ENCODE data around the gene CHD3. TPM values are rescaled to one million over a fixed set of nuclear protein-coding genes. Genes with fewer than 3 reads are reported as not detected.
A peak's percentile ranks its signal among the peaks of the same experiment; 100 is the strongest.

CHD3 gene
- 276 TPM for total RNA-seq

- FAIRE-seq: no peak
- DNase-seq (ENCODE audit: low spot score in 2 of 2): no peak
Observed at GRCh38 chr17:7888184-7888920, at the start of gene CHD3. CHD3 (plus strand) TSS chr17:7888789; CDS start chr17:7889001, 212 bp downstream.

GRCh38 chr17:7839190-7839875 is 49.3 kb upstream of the CHD3 start:
- no peak for FAIRE-seq

DNA sequence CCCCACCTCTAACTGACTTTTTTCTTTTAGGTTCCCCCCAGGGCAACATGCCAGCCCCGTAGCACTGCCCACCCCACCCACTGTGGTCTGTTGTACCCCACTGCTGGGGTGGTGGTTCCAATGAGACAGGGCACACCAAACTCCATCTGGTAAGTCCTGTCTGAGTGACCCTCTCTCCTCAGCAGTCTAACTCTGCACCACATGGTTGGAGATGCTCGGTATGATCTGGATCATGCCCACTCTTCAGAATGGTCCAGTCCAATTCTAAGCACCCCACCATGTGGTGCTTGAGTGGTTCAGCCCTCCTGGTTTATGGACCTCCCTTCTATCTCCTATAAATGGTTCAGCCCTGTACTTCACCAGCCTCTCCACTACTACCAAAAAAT is 48.7 kb upstream of the CHD3 start:
- no peak for FAIRE-seq
- no peak for DNase-seq (ENCODE audit: low spot score in 2 of 2)

More at GRCh38 chr17:7839190-7839875, 49.3 kb upstream of the CHD3 start:
- no peak for DNase-seq (ENCODE audit: low spot score in 2 of 2)

- FAIRE-seq: no peak
- DNase-seq (ENCODE audit: low spot score in 2 of 2): no peak
Observed at GRCh38 chr17:7840441-7840840, 48.1 kb upstream of the CHD3 start.

DNA sequence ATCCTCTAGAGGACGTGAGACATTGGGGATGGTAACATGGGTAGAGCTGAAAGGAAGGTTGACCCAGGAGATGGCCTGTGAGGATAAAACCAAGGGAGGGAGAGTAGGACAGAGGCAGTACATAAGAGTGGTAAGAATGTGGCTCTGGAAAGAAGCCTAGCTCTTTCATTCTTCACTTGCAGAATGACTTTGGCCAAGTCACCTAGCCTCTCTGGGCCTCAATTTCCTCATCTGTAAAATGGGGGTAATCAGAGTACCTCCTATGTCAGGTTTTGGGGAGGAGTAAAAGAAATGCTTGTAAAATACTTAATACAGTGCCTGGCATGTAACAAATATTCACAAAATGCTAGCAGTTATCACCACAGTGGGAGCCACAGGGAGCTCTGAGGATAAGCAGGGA is 47.7 kb upstream of the CHD3 start:
- DNase-seq (ENCODE audit: low spot score in 2 of 2) (no peak), FAIRE-seq (no peak)

DNA sequence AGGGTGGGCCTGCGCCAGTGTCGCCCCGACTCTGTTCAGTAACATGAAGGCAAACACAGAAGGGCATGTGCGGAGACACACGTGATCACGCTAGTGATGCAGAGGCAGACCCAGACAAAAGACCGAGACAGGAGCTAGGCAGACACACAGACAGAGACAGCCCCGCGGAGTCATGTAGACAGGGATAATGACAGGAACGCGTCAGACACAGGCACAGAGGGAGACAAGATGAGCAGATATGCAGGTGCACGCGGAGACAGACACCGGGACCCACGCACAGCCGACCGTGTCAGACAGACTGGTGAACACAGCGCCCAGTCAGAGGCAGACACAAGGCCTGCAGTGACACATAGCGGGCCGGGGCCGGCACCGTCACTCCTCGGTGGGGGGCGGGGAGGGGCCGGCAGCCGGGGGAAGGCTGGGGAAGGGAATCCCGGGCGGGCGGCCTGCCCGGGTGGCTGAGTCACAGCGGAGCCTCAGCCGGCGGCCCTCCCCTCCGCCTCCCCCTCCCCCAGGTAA is 47.1 kb upstream of the CHD3 start:
- DNase-seq (ENCODE audit: low spot score in 2 of 2) (peak; percentile 86 to 88), FAIRE-seq (no peak)

DNA sequence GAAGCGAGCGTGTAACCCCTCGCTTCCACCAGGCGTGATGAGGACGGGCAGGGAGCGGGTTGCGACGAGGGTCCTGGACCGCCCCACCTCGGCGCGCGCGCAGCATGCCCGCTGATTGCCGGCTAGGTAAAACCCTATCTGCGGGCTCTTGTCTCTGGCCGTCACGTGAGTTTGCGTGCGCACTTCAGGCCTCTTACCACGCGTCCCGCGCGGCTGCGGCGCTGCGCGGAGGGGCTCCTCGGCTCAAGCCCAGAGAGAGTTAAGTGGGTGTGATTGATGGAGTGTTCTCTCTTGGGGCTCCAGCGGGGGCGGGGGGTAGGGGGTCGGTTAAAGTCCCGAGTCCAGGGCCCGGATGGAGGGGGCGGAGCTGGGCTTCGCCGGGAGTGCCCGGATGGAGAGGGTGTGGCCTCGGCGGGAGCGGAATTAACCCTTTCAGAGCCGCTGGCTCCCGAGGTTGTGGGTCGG is 46.6 kb upstream of the CHD3 start:
- no peak for FAIRE-seq
- peak; percentile 77 to 92 for DNase-seq (ENCODE audit: low spot score in 2 of 2)

GRCh38 chr17:7842380-7843256 is 46.0 kb upstream of the CHD3 start:
- DNase-seq (ENCODE audit: low spot score in 2 of 2) (peak in 1 of 2 donors; percentile 77), FAIRE-seq (no peak)

- DNase-seq (ENCODE audit: low spot score in 2 of 2) (no peak), FAIRE-seq (no peak)
Observed at GRCh38 chr17:7843257-7843535, 45.4 kb upstream of the CHD3 start.

DNA sequence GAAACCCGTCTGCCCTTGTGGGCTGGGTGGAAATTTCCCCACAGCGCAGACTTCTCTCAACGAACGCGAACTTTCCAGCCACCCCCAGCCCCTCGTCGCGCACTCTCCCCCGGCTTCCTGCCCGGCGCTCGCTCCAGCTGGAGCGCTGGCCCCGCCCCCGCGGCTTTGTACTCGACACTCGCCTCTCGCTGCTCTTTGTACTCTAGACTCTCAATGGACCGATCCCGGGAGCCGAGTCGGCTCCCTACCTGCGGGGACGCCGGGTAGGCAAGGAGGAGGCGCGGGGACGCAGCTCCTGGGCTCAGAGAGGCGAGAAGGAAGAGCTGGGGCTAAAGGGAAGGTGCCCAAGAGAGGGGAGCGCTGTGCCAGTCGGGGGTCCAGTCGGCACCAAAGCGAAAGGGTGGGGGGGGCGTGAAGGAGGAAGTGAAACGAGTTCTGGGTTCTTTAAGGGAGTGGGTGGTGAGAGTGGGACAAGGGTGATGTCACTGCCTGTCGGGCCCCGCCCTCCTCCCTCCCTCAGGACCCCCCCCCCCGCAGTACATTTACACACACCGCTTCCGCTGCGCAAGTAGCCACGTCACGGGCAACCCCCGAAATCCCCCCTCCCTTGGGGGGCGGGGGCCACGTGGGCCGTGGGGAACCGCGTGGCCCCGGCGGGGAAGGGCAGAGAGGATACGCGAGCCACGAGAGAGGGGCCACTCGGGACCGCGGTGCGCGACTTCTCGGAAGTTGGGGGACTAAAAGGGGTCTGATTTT is 44.9 kb upstream of the CHD3 start:
- FAIRE-seq: no peak
- DNase-seq (ENCODE audit: low spot score in 2 of 2): peak; percentile 77 to 87

- peak; percentile 90 to 95 for DNase-seq (ENCODE audit: low spot score in 2 of 2)
- no peak for FAIRE-seq
Observed at GRCh38 chr17:7844292-7845154, 44.1 kb upstream of the CHD3 start.

- DNase-seq (ENCODE audit: low spot score in 2 of 2) (no peak), FAIRE-seq (no peak)
Observed at GRCh38 chr17:7845359-7846062, 43.1 kb upstream of the CHD3 start.

- DNase-seq (ENCODE audit: low spot score in 2 of 2) (no peak), FAIRE-seq (no peak)
Observed at GRCh38 chr17:7846063-7846735, 42.4 kb upstream of the CHD3 start.

- FAIRE-seq (no peak), DNase-seq (ENCODE audit: low spot score in 2 of 2) (no peak)
Observed at GRCh38 chr17:7846765-7847661, 41.6 kb upstream of the CHD3 start.

DNA sequence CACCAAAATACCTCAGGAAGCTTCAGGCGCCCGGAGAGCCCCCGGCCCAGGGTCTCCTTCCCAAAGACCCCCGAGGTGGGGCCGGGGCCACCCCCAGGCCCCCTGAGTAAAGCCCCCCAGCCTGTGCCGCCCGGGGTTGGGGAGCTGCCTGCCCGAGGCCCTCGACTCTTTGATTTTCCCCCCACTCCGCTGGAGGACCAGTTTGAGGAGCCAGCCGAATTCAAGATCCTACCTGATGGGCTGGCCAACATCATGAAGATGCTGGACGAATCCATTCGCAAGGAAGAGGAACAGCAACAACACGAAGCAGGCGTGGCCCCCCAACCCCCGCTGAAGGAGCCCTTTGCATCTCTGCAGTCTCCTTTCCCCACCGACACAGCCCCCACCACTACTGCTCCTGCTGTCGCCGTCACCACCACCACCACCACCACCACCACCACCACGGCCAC is 40.4 kb upstream of the CHD3 start:
- peak in 1 of 2 donors; percentile 12 for DNase-seq (ENCODE audit: low spot score in 2 of 2)
- no peak for FAIRE-seq

DNA sequence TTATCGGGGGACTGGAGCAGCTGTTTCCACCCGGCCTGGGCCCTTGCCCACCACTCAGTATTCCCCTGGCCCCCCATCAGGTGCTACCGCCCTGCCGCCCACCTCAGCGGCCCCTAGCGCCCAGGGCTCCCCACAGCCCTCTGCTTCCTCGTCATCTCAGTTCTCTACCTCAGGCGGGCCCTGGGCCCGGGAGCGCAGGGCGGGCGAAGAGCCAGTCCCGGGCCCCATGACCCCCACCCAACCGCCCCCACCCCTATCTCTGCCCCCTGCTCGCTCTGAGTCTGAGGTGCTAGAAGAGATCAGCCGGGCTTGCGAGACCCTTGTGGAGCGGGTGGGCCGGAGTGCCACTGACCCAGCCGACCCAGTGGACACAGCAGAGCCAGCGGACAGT is 39.9 kb upstream of the CHD3 start:
- no peak for FAIRE-seq

DNA sequence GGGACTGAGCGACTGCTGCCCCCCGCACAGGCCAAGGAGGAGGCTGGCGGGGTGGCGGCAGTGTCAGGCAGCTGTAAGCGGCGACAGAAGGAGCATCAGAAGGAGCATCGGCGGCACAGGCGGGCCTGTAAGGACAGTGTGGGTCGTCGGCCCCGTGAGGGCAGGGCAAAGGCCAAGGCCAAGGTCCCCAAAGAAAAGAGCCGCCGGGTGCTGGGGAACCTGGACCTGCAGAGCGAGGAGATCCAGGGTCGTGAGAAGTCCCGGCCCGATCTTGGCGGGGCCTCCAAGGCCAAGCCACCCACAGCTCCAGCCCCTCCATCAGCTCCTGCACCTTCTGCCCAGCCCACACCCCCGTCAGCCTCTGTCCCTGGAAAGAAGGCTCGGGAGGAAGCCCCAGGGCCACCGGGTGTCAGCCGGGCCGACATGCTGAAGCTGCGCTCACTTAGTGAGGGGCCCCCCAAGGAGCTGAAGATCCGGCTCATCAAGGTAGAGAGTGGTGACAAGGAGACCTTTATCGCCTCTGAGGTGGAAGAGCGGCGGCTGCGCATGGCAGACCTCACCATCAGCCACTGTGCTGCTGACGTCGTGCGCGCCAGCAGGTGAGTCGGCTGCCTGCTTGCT is 39.3 kb upstream of the CHD3 start:
- DNase-seq (ENCODE audit: low spot score in 2 of 2) (no peak), FAIRE-seq (no peak)

More for the DNA sequence above, 39.9 kb upstream of the CHD3 start:
- no peak for DNase-seq (ENCODE audit: low spot score in 2 of 2)
